HG02943 (cell line): ENCODE measurements around the gene GPR155.
"Not testable (repeated sequence)": the region's sequence is repeated elsewhere in the genome, so short reads cannot be mapped to it uniquely, and the experiment has no call there.

ENCODE experiments used
- ATAC-seq: cut with Tn5 transposase; IDR thresholded peaks from one replicate; pipeline ENCODE4 v1.9.1; 2021; ENCODE audit warnings: mild to moderate bottlenecking, low read depth, moderate library complexity; ENCODE audit not compliant: unreplicated experiment

GPR155 gene

GRCh38 chr2:174493549-174494331 is 6.9 kb upstream of the GPR155 start:
- ATAC-seq, result peak; percentile 45

GRCh38 chr2:174492963-174493431 is 6.2 kb upstream of the GPR155 start:
- ATAC-seq, result peak; percentile 86

- ATAC-seq, result no peak
Measured at GRCh38 chr2:174491947-174492346, 5.1 kb upstream of the GPR155 start.

- ATAC-seq, result no peak
Measured at GRCh38 chr2:174490051-174490450, 3.2 kb upstream of the GPR155 start.

- not testable (repeated sequence) for ATAC-seq
Measured at GRCh38 chr2:174489520-174489919, 2.7 kb upstream of the GPR155 start.

- ATAC-seq, result no peak
Measured at GRCh38 chr2:174487820-174488162, 962 bp upstream of the GPR155 start.

GRCh38 chr2:174487108-174487819 is 435 bp upstream of the GPR155 start:
- ATAC-seq, result peak; percentile 60

- peak; percentile 40 for ATAC-seq
Measured at GRCh38 chr2:174485788-174486562, 854 bp downstream of the GPR155 start.

GRCh38 chr2:174485045-174485444 is 1.8 kb downstream of the GPR155 start:
- ATAC-seq, result not testable (repeated sequence)

GRCh38 chr2:174484573-174484972 is 2.3 kb downstream of the GPR155 start:
- ATAC-seq, result no peak

- ATAC-seq, result no peak
Measured at GRCh38 chr2:174482854-174483253, 4.0 kb downstream of the GPR155 start.

- no peak for ATAC-seq
Measured at GRCh38 chr2:174477759-174478158, 9.1 kb downstream of the GPR155 start.

GRCh38 chr2:174473796-174474195 is 13.0 kb downstream of the GPR155 start:
- no peak for ATAC-seq

- ATAC-seq, result no peak
Measured at GRCh38 chr2:174465327-174465726, 21.5 kb downstream of the GPR155 start.

- no peak for ATAC-seq
Measured at GRCh38 chr2:174461221-174461620, 25.6 kb downstream of the GPR155 start.

GRCh38 chr2:174454566-174454965 is 32.3 kb downstream of the GPR155 start:
- no peak for ATAC-seq

GRCh38 chr2:174450021-174450816 is 36.6 kb downstream of the GPR155 start:
- ATAC-seq, result no peak

- ATAC-seq, result no peak
Measured at GRCh38 chr2:174449033-174449432, 37.8 kb downstream of the GPR155 start.

GRCh38 chr2:174446531-174446930 is 40.3 kb downstream of the GPR155 start:
- no peak for ATAC-seq

GRCh38 chr2:174445248-174445647 is 41.6 kb downstream of the GPR155 start:
- ATAC-seq, result no peak
